Measurements from ENCODE around the gene CACNB2.

- TF ChIP-seq CTCF (IDR thresholded peaks at IDR 0.05) (no peak), POLR2A (IDR thresholded peaks at IDR 0.05) (no peak)
These were observed 120.9 kb downstream of the CACNB2 start for GRCh38 chr10:18261063-18261610.

All from tibial nerve (tissue), 3 donors.